ENCODE measurements around the gene PTPRH. TPM values are rescaled to one million over a fixed set of nuclear protein-coding genes. Genes with fewer than 3 reads are reported as not detected.
"Not testable (repeated sequence)": the region's sequence is repeated elsewhere in the genome, so short reads cannot be mapped to it uniquely, and the experiment has no call there.

PTPRH gene
- total and polyA plus RNA-seq, 5 donors from 2014 or later: not detected

GRCh38 chr19:55226788-55227187 lies 17.5 kb upstream of the PTPRH start:
- Mint-ChIP-seq H3K4me1 (peaks cover 0 to 5% (median 0%) of the 10 kb centered on the region in 4 donors), H3K36me3 (peaks cover 7% of the 10 kb centered on the region), H3K4me3 (no peak overlapping the region), H3K9me3 (no peaks in the 10 kb centered on the region), H3K27me3 (no peaks in the 10 kb centered on the region), H3K27ac (peak overlapping the region in 1 of 3 donors; percentile 74)
- no peak overlapping the region for H3K27ac ChIP-seq (ENCODE audit: insufficient read depth, low read length, poor library complexity, severe bottlenecking)
- H3K27me3 ChIP-seq (ENCODE audit: control insufficient read depth, insufficient read depth, low read length): no peaks in the 10 kb centered on the region
- peaks cover 36% of the 10 kb centered on the region for H3K36me3 ChIP-seq (ENCODE audit: control insufficient read depth, insufficient read depth, low read length)
- no peaks in the 10 kb centered on the region for H3K4me1 ChIP-seq (ENCODE audit: control insufficient read depth, insufficient read depth, low read length, poor library complexity, severe bottlenecking)
- H3K9me3 ChIP-seq (ENCODE audit: control insufficient read depth in 2 of 2, low read length in 2 of 2): no peaks in the 10 kb centered on the region
- ATAC-seq (ENCODE audit: low read depth in 2 of 2): no peak
- no peak overlapping the region for H3K4me3 ChIP-seq (ENCODE audit: low read depth, low read length)
- DNase-seq: no peak

- H3K36me3 Mint-ChIP-seq: peaks cover 10% of the 10 kb centered on the region
- peaks cover 0 to 3% (median 0%) of the 10 kb centered on the region in 7 donors for H3K9me3 Mint-ChIP-seq
- H3K4me1 ChIP-seq (ENCODE audit: control insufficient read depth, insufficient read depth, low read length, poor library complexity, severe bottlenecking): no peaks in the 10 kb centered on the region
- peaks cover 0 to 5% (median under 1%) of the 10 kb centered on the region in 4 donors for H3K4me1 Mint-ChIP-seq
- ATAC-seq (ENCODE audit: low read depth in 2 of 2) (no peak), DNase-seq (no peak)
- peaks cover 31% of the 10 kb centered on the region for H3K36me3 ChIP-seq (ENCODE audit: control insufficient read depth, insufficient read depth, low read length)
- H3K9me3 ChIP-seq (ENCODE audit: control insufficient read depth in 2 of 2, low read length in 2 of 2): no peaks in the 10 kb centered on the region
- H3K27ac ChIP-seq (ENCODE audit: insufficient read depth, low read length, poor library complexity, severe bottlenecking): no peak overlapping the region
- H3K27me3 Mint-ChIP-seq: no peaks in the 10 kb centered on the region
- no peak overlapping the region for H3K4me3 ChIP-seq (ENCODE audit: low read depth, low read length)
- no peaks in the 10 kb centered on the region for H3K27me3 ChIP-seq (ENCODE audit: control insufficient read depth, insufficient read depth, low read length)
- no peak overlapping the region for H3K4me3 Mint-ChIP-seq
- peak overlapping the region in 1 of 3 donors; percentile 74 for H3K27ac Mint-ChIP-seq
Observed at GRCh38 chr19:55226273-55226672, 17.0 kb upstream of the PTPRH start.

- H3K9me3 ChIP-seq (ENCODE audit: control insufficient read depth in 2 of 2, low read length in 2 of 2): peaks cover 0 to 4% of the 10 kb centered on the region in 2 experiments
- Mint-ChIP-seq H3K4me1 (peaks cover 0 to 5% (median under 1%) of the 10 kb centered on the region in 4 donors), H3K9me3 (peaks cover 0 to 4% (median 0%) of the 10 kb centered on the region in 7 donors), H3K36me3 (peaks cover 18% of the 10 kb centered on the region), H3K27ac (peak overlapping the region in 1 of 3 donors; percentile 28), H3K27me3 (no peaks in the 10 kb centered on the region), H3K4me3 (no peak overlapping the region)
- no peaks in the 10 kb centered on the region for H3K4me1 ChIP-seq (ENCODE audit: control insufficient read depth, insufficient read depth, low read length, poor library complexity, severe bottlenecking)
- no peak for ATAC-seq (ENCODE audit: low read depth in 2 of 2)
- no peak for DNase-seq
- no peak overlapping the region for H3K27ac ChIP-seq (ENCODE audit: insufficient read depth, low read length, poor library complexity, severe bottlenecking)
- no peak overlapping the region for H3K4me3 ChIP-seq (ENCODE audit: low read depth, low read length)
- peaks cover 24% of the 10 kb centered on the region for H3K36me3 ChIP-seq (ENCODE audit: control insufficient read depth, insufficient read depth, low read length)
- no peaks in the 10 kb centered on the region for H3K27me3 ChIP-seq (ENCODE audit: control insufficient read depth, insufficient read depth, low read length)
Observed at GRCh38 chr19:55225415-55225958, 16.2 kb upstream of the PTPRH start.

- ATAC-seq (ENCODE audit: low read depth in 2 of 2); H3K27ac Mint-ChIP-seq: not testable (repeated sequence)
Observed at GRCh38 chr19:55224679-55225414, 15.5 kb upstream of the PTPRH start.

GRCh38 chr19:55224038-55224665 lies 14.9 kb upstream of the PTPRH start:
- H3K27ac Mint-ChIP-seq: no peak overlapping the region

More at GRCh38 chr19:55224679-55225414, 15.5 kb upstream of the PTPRH start:
- not testable (repeated sequence) for H3K27me3 ChIP-seq (ENCODE audit: control insufficient read depth, insufficient read depth, low read length); H3K9me3 Mint-ChIP-seq; H3K4me3 Mint-ChIP-seq; H3K4me3 ChIP-seq (ENCODE audit: low read depth, low read length); DNase-seq; H3K27ac ChIP-seq (ENCODE audit: insufficient read depth, low read length, poor library complexity, severe bottlenecking); H3K4me1 Mint-ChIP-seq; H3K4me1 ChIP-seq (ENCODE audit: control insufficient read depth, insufficient read depth, low read length, poor library complexity, severe bottlenecking); H3K27me3 Mint-ChIP-seq; H3K9me3 ChIP-seq (ENCODE audit: control insufficient read depth in 2 of 2, low read length in 2 of 2)
- peaks cover 21% of the 10 kb centered on the region for H3K36me3 Mint-ChIP-seq
- peaks cover 21% of the 10 kb centered on the region for H3K36me3 ChIP-seq (ENCODE audit: control insufficient read depth, insufficient read depth, low read length)

GRCh38 chr19:55223291-55224037 lies 14.2 kb upstream of the PTPRH start:
- no peak overlapping the region for H3K27ac ChIP-seq (ENCODE audit: insufficient read depth, low read length, poor library complexity, severe bottlenecking)
- no peaks in the 10 kb centered on the region for H3K27me3 ChIP-seq (ENCODE audit: control insufficient read depth, insufficient read depth, low read length)
- peaks cover 13% of the 10 kb centered on the region for H3K36me3 ChIP-seq (ENCODE audit: control insufficient read depth, insufficient read depth, low read length)
- peaks cover 0 to 5% (median under 1%) of the 10 kb centered on the region in 4 donors for H3K4me1 Mint-ChIP-seq
- H3K36me3 Mint-ChIP-seq: peaks cover 21% of the 10 kb centered on the region
- no peaks in the 10 kb centered on the region for H3K4me1 ChIP-seq (ENCODE audit: control insufficient read depth, insufficient read depth, low read length, poor library complexity, severe bottlenecking)
- no peak overlapping the region for H3K27ac Mint-ChIP-seq
- H3K9me3 ChIP-seq (ENCODE audit: control insufficient read depth in 2 of 2, low read length in 2 of 2): peaks cover 0 to 7% of the 10 kb centered on the region in 2 experiments
- H3K4me3 Mint-ChIP-seq: no peak overlapping the region
- no peak overlapping the region for H3K4me3 ChIP-seq (ENCODE audit: low read depth, low read length)
- no peak for DNase-seq
- H3K9me3 Mint-ChIP-seq: peaks cover 0 to 6% (median 0%) of the 10 kb centered on the region in 7 donors
- H3K27me3 Mint-ChIP-seq: no peaks in the 10 kb centered on the region
- ATAC-seq (ENCODE audit: low read depth in 2 of 2): no peak

More at GRCh38 chr19:55224038-55224665, 14.9 kb upstream of the PTPRH start:
- no peak overlapping the region for H3K27ac ChIP-seq (ENCODE audit: insufficient read depth, low read length, poor library complexity, severe bottlenecking)
- peaks cover 0 to 6% (median 0%) of the 10 kb centered on the region in 7 donors for H3K9me3 Mint-ChIP-seq
- peaks cover 18% of the 10 kb centered on the region for H3K36me3 ChIP-seq (ENCODE audit: control insufficient read depth, insufficient read depth, low read length)
- H3K4me1 ChIP-seq (ENCODE audit: control insufficient read depth, insufficient read depth, low read length, poor library complexity, severe bottlenecking): no peaks in the 10 kb centered on the region
- H3K36me3 Mint-ChIP-seq: peaks cover 21% of the 10 kb centered on the region
- no peak overlapping the region for H3K4me3 Mint-ChIP-seq
- no peak for ATAC-seq (ENCODE audit: low read depth in 2 of 2)
- peaks cover 0 to 5% (median under 1%) of the 10 kb centered on the region in 4 donors for H3K4me1 Mint-ChIP-seq
- H3K27me3 ChIP-seq (ENCODE audit: control insufficient read depth, insufficient read depth, low read length): no peaks in the 10 kb centered on the region
- peaks cover 0 to 7% of the 10 kb centered on the region in 2 experiments for H3K9me3 ChIP-seq (ENCODE audit: control insufficient read depth in 2 of 2, low read length in 2 of 2)
- no peak overlapping the region for H3K4me3 ChIP-seq (ENCODE audit: low read depth, low read length)
- no peak for DNase-seq
- H3K27me3 Mint-ChIP-seq: no peaks in the 10 kb centered on the region

- Mint-ChIP-seq H3K27ac (no peak overlapping the region), H3K36me3 (peaks cover 15% of the 10 kb centered on the region), H3K9me3 (peaks cover 0 to 8% (median 3%) of the 10 kb centered on the region in 7 donors), H3K4me1 (peaks cover 0 to 17% (median 7%) of the 10 kb centered on the region in 4 donors), H3K4me3 (no peak overlapping the region), H3K27me3 (peaks cover 6% of the 10 kb centered on the region)
- no peak for ATAC-seq (ENCODE audit: low read depth in 2 of 2)
- peaks cover 3% of the 10 kb centered on the region for H3K4me1 ChIP-seq (ENCODE audit: control insufficient read depth, insufficient read depth, low read length, poor library complexity, severe bottlenecking)
- H3K4me3 ChIP-seq (ENCODE audit: low read depth, low read length): no peak overlapping the region
- H3K27me3 ChIP-seq (ENCODE audit: control insufficient read depth, insufficient read depth, low read length): no peaks in the 10 kb centered on the region
- DNase-seq: no peak
- peaks cover 0 to 7% of the 10 kb centered on the region in 2 experiments for H3K9me3 ChIP-seq (ENCODE audit: control insufficient read depth in 2 of 2, low read length in 2 of 2)
- H3K36me3 ChIP-seq (ENCODE audit: control insufficient read depth, insufficient read depth, low read length): no peaks in the 10 kb centered on the region
- H3K27ac ChIP-seq (ENCODE audit: insufficient read depth, low read length, poor library complexity, severe bottlenecking): no peak overlapping the region
Observed at GRCh38 chr19:55220525-55220924, 11.2 kb upstream of the PTPRH start.

All from CD4-positive, CD25-positive, alpha-beta regulatory T cell (primary cell).